Kidney capillary endothelial cell (primary cell): ENCODE measurements around the gene FAM216A.
"Not testable (repeated sequence)": the region's sequence is repeated elsewhere in the genome, so short reads cannot be mapped to it uniquely, and the experiment has no call there.

Experiments
- DNase-seq: peaks from one replicate; pipeline ENCODE4 v3.0.0-alpha.2; 2018; ENCODE audit warnings: low spot score

Gene FAM216A, protein sequence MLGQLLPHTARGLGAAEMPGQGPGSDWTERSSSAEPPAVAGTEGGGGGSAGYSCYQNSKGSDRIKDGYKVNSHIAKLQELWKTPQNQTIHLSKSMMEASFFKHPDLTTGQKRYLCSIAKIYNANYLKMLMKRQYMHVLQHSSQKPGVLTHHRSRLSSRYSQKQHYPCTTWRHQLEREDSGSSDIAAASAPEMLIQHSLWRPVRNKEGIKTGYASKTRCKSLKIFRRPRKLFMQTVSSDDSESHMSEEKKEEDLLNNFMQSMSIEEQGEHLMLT

DNA sequence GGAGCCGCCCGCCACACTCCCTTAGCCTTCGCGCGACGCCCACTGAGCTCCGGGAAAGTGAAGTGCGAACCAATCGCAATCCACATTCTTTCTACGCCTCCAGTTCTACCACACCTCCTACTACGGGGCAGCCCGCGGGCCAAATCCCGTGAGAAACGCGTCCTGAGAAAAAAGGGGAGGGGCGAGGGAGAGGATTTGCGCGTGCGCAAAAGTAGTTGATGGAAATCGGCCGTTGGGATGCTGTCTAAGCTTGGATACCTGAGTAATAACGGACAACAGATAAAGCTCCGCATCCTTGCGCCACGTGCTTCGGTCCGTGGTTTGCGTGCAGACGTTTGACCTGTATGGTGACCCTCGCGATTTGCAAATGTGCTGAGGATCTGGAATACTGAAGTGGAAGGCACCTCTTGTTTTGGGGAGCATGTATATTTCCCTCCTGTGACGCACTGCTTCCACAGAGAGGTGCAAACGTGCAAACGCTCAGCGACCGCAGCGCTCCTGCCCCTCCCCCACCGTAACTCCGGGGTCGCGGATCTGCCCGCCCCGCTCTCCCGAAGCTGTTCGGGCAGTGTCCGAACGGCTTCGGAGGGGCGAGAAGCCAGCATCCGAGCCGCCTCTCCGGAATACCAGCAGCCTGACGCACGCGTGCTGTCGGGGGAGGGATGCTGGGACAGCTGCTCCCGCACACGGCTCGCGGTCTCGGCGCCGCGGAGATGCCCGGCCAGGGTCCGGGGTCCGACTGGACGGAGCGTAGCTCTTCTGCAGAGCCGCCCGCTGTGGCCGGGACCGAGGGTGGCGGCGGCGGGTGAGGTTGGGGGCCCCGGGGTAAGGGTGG is at the start of gene FAM216A, which contains the start of gene GPN3:
Gene FAM216A (plus strand): TSS at position 632 of the 835 bp plus-strand sequence. CDS start 31 bp downstream, at position 663.
Gene GPN3 (minus strand): TSS at position 44 of the 835 bp plus-strand sequence. CDS start 54 bp downstream, outside the sequence.
- DNase-seq, result peak; percentile 97

DNA sequence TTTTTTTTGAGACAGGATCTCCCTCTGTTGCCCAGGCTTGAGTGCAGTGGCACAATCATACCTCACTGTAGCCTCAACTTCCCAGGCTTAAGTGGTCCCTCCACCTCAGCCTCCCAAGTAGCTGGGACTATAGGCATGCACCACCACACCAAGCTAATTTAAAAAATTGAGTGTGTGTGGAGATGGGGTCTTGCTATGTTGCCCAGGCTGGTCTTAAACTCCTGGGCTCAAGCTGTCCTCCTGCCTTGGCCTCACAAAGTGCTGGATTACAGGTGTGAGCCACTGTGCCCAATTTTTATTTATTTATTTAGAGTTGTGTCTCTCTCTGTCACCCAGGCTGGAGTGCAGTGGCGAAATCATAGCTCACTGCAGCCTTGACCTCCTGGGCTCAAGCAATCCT is 48.0 kb upstream of the FAM216A start:
- DNase-seq, result not testable (repeated sequence)

DNA sequence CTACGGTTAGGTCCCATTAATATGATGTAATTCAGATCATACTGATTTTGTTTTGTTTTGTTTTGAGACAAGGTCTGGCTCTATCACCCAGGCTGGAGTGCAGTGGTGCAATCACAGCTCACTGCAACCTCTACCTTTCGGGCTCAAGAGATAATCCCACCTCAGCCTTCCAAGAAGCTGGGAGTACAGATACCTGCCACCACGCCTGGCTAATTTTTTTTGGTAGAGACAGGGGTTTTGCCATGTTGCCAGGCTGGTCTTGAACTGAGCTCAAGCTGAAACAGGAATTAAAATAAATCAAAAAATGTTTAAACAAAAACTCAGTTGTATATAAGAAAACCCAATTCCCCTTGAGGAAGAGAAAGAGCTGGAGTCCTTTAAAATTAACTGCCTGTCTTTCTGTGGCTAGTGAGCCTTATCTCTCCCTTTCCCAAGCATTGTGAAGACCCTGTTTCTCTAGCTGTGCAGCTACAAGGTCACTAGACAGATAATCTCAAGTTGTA is 47.4 kb upstream of the FAM216A start:
- no peak for DNase-seq

DNA sequence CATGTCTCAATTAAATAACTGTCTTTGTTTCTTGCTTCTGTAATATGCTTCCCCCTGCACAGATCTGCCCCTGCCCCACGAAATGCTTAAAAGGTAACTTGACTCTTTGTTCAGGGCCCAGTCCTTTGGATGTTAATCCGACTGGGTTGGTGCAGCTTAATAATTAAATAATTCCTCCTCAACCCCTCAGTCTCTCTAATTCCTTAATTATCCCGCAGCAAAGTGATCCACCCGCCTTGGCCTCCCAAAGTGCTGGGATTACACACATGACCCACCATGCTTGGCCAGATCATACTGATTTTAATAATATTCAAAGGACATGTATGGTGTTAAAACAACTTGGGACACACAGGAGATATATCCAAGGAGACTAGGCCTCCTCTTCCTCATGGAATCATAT is 46.9 kb upstream of the FAM216A start:
- no peak for DNase-seq

DNA sequence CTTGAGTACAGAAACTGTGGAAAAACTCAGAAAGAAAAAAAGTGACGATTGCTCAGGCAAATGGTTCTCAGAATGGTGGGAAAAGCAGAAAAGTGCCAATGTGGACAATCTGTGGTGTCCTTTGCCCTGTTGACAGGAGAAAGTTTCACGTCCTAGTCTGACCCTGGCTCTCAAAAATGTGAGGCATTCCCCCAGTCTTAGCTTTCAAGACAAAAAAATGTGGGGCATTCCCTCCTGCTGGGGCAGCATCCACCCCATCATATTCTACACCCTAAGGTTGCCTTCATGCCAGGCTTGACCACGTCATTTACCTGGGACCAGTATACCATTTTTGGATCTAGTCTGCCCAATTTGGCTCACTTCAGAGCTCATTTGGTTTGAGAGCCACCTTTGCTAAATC is 44.4 kb upstream of the FAM216A start:
- DNase-seq, result no peak

DNA sequence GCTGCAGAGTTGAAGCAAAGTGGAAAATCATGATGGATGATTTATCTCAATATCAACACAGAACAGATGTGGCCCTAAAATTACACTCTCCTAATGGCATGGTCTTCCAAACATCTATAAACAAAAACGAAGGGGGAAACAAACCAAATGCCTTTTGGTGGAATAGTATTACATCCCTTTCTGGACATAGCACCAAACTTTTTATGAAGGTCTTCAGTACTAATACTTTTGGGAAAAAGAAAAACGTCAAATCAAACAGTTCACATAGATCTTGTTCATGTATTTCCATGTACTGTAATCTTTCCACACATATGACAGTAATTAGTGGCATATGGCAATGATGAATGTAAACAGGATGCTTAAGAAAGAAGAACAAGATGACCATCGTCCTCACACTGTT is 42.2 kb upstream of the FAM216A start:
- no peak for DNase-seq

DNA sequence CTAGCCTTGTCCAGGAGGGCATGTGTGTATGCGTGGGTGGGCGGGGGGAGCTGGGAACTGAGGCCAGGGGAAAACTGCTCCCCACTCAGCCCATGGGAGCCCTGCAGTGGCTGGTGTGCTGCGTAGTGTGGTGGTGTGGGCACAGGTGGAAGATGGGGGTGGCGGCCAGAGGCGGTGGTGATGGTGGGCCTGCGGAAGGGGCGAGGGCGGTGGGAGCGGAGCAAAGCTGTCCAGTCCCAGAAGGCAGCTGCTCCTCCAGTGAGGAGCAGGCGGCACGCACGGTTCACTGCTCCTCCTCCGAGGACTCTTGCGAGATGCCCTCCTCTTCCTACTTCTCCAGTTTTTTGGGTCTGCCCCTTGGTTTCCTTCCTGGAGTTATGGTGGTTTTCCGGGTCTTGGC is 39.0 kb upstream of the FAM216A start:
- DNase-seq, result not testable (repeated sequence)

DNA sequence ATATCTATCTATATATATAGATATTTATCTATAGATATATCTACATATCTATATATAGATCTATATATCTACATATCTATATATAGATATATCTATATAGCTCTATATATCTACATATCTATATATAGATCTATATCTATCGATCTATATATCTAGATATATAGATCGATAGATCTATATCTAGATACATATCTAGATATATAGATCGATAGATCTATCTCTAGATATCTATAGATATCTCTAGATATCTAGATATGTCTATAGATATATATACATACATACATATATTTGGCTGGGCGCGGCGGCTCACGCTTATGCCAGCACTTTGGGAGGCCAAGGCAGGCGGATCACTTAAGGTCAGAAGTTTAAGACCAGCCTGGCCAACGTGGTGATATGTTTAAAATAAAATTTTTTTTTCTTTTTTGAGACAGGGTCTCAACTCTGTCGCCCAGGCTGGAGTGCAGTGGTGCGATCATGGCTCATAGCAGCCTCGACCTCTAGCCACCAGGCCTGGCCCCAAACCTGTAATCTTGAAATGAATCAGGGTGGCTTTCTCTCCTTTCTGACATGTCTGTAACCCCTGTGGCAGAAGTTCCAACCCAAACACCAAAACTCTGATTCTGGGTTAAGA is 36.6 kb upstream of the FAM216A start:
- no peak for DNase-seq

DNA sequence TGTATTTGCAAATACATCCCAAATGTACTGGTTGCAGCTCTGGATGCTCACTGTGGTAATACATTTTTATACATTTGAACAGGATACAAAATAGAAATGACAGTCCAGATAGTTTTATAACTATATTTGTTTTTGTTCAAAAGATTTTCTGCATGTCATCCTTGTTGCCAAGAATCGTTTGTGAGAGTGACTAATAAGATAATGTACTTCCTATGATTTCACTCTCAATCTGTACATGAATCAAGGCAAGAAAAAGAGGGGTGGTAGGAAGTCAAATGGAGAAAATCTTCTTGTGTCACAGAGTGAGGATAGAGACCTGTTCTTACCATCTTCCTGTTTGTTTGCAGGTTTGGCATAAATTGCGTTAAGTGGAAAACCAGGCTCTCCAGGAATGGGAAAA is 32.4 kb upstream of the FAM216A start:
- peak; percentile 16 for DNase-seq

DNA sequence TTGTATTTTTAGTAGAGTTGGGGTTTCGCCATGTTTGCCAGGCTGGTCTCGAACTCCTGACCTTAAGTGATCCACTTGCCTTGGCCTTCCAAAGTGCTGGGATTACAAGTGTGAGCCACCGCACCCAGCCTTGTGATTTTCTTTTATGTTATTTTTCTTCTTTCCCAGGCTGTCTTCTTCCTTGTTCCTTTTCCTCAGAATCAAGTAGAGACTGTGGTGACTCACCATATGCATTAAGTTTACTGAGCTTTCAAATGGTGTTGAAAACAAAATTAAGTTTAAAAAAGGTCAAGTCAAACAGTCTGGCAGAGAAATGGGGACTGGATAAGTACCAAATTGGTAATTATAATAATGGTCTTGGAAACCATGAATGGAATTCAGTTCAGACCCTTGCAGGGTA is 24.2 kb upstream of the FAM216A start:
- no peak for DNase-seq

DNA sequence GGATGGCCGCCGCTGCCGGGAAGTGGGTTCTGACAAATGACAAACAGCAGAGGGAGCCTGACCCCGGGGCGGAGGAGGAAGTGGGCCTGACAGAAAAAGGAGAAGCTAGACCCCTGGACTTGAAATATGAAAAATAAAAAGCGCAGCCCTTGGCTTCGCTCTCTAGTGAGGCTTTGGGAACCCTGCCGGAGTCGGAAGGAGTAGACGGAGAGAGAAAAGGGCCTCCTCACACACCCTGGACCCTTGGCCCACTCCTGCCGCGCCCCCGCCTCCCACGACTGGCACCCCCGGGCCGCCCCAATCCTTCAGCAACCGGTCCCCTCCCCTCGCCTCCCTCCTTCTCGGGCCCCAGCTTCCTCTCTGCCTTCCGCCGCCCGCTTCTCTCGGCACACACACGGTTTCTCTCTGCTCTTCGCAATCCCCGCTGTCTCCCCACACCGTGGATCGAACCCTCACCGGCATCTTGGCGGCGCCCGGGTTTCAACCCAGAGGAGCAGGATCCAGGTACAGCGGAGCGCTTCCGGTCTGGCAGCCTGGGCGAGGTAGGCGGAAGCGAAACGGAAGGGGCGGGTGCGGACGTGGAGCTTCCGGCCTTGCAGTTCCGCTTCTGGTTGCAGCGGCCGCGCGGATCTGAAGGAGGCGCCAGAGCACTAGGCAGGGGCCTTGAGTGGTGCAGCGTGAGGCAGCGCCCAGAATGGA is 18.7 kb upstream of the FAM216A start, which contains the start of gene ARPC3:
Gene ARPC3 (minus strand): TSS at position 539 of the 699 bp plus-strand sequence. CDS start 77 bp downstream, at position 462.
- peak; percentile 93 for DNase-seq

DNA sequence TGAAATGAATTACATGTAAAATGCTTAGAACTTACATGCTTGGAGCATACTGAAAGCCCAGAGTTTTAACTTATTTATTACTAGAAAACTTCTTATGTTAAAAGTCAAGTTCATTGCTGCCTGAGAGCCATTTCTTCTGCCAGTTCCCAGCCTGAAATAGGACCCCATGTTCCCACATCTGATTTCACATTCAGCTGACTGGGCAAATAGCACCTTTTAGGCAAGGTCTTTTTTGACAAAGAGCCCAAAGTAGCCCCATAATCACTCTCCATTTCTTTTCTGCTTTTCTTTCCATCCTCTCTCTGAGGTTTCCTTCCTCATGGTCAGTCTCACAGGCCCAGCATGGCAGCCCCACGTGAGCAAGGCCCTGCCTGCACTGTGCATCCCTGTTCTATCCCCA is 17.4 kb upstream of the FAM216A start:
- DNase-seq, result no peak

DNA sequence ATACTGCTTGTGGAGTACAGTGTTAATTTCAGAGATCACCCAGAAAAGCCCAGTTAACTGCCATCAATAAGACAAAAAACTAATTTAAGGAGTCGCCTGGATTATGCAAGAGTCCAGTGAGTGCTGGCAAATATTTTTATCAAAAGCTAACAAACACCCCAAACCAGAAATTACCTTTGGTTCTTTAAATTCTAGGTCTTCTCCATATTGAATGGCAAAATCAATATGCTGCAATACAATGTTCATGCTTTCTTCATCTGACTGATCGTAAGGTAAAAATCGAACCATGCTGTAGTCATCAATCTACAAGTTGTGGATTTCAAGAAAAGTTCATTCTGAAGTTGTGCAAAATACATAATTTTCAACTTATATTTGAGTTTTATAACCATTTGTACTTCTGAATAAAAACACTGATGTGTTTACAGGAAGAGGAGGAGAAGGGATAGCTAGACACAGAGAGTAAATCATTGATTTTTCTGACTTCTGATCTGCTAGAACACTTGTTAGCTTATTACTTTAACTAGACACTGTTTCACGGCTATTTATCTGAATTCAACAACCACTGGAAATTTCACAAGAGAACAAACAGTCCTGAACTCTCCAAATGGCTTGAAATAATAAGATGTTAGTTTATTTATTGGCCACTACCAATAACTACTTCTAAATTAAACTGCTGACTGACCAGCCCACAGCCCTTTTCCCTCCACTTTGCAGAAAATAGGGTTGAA is 14.9 kb upstream of the FAM216A start:
- no peak for DNase-seq

DNA sequence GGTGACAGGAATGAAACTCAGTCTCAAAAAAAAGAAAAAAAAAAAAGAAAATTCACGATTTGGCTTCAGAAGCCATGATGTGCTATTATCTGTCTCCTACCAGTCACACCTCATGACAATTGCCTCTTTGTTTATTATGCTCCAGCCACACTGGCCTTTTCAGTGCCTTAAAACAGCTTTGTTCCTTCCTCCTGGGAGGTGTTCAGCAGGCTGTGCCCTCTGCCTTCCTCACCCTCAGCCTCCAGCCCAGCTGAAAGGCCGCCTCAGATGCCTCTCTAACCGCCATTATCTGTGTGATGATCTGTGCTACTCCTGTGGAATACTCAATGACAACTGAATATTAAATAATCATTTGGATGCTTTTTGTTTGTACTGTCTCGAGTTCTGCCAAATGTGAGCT is 9.9 kb upstream of the FAM216A start:
- DNase-seq, result no peak

DNA sequence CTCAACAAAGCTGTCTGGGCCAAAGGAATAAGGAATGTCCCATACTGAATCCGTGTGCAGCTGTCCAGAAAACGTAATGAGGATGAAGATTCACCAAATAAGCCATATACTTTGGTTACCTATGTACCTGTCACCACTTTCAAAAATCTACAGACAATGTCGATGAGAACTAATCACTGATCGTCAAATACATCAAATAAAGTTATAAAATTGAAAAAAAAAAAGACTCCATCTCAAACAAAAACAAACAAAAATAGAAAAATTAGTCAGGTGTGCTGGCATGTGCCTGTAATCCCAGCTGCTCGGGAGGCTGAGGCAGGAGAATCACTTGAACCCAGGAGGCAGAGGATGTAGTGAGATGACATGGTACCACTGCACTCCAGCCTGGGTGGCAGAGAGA is 7.5 kb upstream of the FAM216A start:
- not testable (repeated sequence) for DNase-seq

DNA sequence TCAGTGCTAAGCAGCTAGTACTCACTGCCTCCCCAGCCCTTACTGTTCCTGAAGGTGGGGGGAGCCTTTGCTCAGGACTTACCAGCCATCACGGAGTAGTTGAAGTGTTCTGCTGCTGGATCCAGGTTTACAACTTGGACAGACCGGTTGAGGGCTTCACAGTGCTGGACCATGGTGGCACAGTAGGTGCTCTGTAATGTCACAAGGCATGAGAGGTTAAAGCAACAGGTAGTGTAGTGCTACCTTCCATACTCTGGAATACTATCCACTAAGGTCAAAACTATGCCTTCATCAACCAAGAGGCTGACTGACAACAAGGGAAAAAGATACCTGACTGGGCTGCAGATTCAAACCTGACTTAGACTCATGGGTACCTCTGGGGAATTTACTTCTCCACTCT is 3.6 kb upstream of the FAM216A start:
- no peak for DNase-seq

DNA sequence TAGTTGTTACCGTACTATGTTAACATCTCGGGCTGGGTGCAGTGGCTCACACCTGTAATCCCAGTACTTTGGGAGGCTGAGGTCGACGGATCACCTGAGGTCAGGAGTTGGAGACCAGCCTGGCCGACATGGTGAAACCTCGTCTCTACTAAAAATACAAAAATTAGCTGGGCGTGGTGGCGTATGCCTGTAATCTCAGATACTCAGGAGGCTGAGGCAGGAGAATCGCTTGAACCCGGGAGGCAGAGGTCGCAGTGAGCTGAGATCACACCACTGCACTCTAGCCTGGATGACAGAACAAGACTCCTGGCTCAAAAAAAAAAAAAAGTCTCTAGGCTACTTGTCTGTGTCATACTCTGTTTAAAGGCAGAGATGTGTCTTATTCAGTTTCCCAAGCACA is 2.9 kb upstream of the FAM216A start:
- not testable (repeated sequence) for DNase-seq

DNA sequence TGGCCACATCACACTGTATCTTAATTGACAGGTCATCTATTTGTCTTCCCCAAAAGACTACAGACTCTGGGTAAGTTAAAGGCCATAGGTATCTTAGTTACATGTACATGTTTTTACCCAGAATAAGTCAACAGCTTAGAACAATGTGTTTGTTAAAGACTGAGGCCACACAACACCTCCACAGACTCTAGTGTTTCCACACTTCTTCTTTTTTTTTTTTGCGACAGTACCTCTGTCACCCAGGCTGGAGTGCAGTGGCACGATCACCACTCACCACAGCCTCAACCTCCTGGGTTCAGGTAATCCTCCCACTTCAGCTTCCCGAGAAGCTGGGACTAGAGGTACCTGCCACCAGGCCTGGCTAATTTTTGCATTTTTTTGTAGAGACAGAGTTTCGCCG is 1.9 kb upstream of the FAM216A start:
- no peak for DNase-seq

DNA sequence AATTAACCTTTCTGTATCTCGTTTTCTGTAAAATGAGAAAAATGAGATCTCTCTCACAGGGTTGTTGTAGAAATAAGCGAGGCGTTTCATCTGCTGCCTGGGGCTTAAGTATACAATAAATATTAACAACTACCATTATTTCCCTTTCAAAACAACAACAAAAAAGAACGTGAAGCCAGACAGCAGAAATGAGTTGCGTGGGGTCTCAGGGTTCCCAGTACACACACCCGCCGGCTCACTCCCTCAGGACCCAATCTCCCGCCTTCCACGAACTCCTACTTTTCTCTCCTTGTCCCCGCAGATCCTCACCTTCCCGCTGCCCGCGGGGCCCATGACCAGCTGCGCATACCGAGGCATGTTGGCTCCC is 815 bp upstream of the FAM216A start:
- DNase-seq, result no peak

DNA sequence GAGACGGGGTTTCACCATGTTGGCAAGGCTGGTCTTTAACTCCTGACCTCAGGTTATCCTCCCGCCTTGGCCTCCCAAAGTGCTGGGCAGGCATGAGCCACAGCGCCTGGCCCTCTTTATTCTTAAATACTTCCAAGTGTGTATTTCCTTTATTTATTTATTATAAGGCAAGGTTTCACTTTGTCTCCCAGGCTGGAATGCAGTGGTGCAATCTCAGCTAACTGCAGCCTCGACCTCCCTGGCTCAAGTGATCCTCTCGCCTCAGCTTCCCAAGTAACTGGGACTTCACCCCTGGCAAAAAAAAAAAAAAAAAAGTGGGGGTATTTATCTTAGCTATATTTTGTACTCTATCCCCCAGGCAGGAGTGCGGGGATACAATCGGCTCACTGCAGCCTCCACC is 6.8 kb downstream of the FAM216A start:
- no peak for DNase-seq

DNA sequence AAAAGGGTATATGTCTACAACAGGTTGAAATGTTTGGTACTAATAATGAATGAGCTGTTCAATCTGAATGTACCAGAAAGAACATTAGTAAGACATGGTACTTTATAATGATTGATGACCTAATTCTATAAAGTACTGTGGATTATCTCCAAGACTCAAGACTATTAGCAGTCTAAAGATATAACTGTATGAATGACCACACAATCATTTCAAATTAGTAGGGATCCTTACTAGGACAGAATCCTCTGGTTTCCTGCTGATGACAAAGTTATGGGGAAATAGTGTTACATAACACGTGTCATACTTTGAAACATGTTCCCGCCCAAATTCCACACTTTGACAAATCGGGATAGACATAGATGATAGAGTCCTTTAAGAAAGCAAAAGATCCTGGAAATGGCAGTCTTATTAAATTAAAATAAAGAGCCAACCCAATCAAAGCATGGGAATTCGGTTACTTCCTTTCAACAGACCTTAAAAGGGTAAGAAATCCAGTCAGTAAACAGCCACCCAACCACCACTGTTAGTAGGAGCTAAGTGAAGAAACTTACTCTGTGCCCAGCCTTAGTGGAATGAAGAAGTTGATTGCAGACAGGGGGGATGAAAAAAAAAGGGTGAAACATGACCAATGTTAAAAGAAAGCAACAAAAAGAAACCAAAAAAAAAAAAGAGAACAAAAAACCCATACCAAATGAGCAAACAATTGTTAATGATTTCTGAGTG is 30.5 kb downstream of the FAM216A start:
- no peak for DNase-seq
